ENCODE data around the gene PIGB. TPM values are rescaled to one million over a fixed set of nuclear protein-coding genes. Genes with fewer than 3 reads are reported as not detected.

The PIGB gene
- total and polyA plus RNA-seq, 2 of the 13 experiments (the other 11 are each of a cell fraction or from before 2014, with no cell fraction given): 14.5 to 19.1 TPM

DNA sequence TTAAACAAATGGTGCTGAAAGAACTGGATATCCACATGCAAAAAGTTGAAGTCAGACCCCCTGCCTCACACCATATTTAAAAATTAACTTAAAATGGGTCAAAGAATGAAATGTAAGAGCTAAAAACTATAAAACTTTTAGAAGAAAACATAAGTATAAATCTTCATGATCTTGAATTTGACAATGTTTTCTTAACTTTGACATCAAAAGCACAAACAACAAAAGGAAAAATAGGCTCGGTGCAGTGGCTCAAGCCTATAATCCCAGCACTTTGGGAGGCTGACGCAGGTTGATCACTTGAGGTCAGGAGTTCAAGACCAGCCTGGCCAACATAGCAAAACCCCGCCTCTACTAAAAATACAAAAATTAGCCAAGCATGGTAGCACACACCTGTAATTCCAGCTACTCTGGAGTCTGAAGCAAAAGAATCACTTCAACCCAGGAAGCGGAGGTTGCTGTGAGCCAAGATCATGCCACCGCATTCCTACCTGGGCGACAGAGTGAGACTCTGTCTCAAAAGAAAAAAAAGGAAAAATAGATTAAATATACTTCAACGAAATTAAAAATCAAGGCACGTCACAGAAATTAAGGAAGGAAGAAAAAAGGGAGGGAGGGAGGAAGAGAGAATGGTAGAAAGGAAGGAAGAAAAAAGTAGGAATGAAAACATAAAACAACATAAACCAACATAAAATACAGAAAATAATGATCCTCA, 30.9 kb upstream of the PIGB start:
- peak overlapping the region; percentile 92; the same call in 1 of the 2 replicates for H3K4me2 ChIP-seq (ENCODE audit: low read depth, low read length)
- H3K27ac ChIP-seq (ENCODE audit: extremely low read length, insufficient read depth, low read length): no peak overlapping the region
- POLR2A ChIA-PET: interaction anchor here (1.7 kb wide), 1 partner anchor 31 kb away, joined by 4 read pairs; the partner anchor contains the start of genes PIGB and PIGBOS1

DNA sequence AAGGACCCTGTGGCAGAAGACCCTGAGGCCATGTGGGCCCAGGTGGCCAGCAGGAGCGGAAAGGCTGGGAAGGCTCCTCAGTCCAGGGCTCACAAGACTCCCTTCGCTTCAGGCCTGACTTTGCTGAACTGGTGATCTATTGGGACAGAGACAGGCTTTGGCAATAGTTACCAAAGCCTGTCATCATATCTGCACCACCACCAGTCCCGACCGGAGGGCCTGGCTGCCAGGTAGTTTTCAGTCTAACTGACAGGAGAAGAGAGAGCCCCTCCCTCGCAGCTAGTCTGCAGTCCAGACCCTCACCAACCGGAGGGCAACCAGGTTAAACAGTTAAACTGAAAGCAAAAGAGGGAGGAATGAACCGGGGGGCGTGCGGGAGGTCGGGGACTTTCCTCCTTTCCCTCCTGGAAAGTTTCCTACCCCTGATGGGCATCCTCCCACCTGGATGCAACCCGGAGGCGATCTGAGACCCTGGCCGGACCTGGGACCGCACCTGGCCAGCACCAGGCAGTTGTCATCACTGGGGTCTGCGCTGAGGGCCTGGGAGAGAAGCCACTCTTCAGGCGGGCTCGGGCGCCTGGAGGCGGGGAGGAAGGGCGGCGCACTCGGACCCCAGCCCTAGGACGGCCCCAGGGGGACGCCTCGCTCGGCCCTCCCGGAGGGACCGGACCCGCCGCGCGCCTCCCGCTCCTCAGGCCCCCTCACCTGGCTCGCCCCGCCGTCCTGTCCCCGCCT, 29.8 kb upstream of the PIGB start:
- Histone ChIP-seq H2AFZ (ENCODE audit: low read length) (no peak overlapping the region), H3K4me3 (replicated peaks in 1 of 3; ENCODE audit: insufficient read depth in 1 of 3, low read depth in 2 of 3, low read length in 3 of 3) (peak overlapping the region; percentile 80 to 82 (median 81)), H3K36me3 (replicated peaks in 1 of 2; ENCODE audit: control insufficient read depth in 1 of 2, insufficient read depth in 2 of 2, low read length in 2 of 2) (no peaks in the 10 kb centered on the region), H3K9ac (ENCODE audit: insufficient read depth, low read depth, low read length) (peak overlapping the region; percentile 72), H3K4me2 (ENCODE audit: low read depth, low read length) (peak overlapping the region; percentile 92), H3K4me1 (ENCODE audit: insufficient read depth, low read length) (peaks cover 16% of the 10 kb centered on the region), H3K27me3 (ENCODE audit: control insufficient read depth in 1 of 2, insufficient read depth in 2 of 2, low read length in 2 of 2) (no peaks in the 10 kb centered on the region; a peak in 1 of 5 replicates), H3K79me2 (ENCODE audit: insufficient read depth, low read length) (no peaks in the 10 kb centered on the region), H4K20me1 (ENCODE audit: insufficient read depth, low read length) (no peaks in the 10 kb centered on the region), H3K27ac (ENCODE audit: extremely low read length, insufficient read depth, low read length) (peak overlapping the region; percentile 62), H3K9me3 (ENCODE audit: low read length) (no peaks in the 10 kb centered on the region)
- POLR2A ChIA-PET: interaction anchor here (1.7 kb wide), 1 partner anchor 30 kb away, joined by 4 read pairs; the partner anchor contains the start of genes PIGB and PIGBOS1
- CTCF ChIA-PET (ENCODE audit: low intra/inter-chr PET ratio, low total read pairs): interaction anchor here (1.1 to 3.6 kb wide), 2 partner anchors 68 to 71 kb away, joined by 3 to 66 read pairs; no protein-coding TSS in a partner anchor
- intact Hi-C loops (cut with micrococcal nuclease; ENCODE audit: unreplicated experiment): no loop called here
- ATAC-seq: peak; percentile 59
- peak; percentile 21 for DNase-seq (ENCODE audit: low spot score)
- 6% methylated on average over 9 of the region's 37 CpGs for WGBS (ENCODE audit: low lambda C conversion rate)
- no peak for FAIRE-seq
- in situ Hi-C loops (cut with HindIII; ENCODE audit: extremely low pct_ligation_motif_present, low pct_unique_long_range_greater_than_20kb): no loop called here
- BruUV-seq (replicated peaks): no TSS peak
- no peak for TF ChIP-seq DMTF1 (CRISPR knock-in tag; IDR thresholded peaks at IDR 0.05)
- TF ChIP-seq, protein P1, sequence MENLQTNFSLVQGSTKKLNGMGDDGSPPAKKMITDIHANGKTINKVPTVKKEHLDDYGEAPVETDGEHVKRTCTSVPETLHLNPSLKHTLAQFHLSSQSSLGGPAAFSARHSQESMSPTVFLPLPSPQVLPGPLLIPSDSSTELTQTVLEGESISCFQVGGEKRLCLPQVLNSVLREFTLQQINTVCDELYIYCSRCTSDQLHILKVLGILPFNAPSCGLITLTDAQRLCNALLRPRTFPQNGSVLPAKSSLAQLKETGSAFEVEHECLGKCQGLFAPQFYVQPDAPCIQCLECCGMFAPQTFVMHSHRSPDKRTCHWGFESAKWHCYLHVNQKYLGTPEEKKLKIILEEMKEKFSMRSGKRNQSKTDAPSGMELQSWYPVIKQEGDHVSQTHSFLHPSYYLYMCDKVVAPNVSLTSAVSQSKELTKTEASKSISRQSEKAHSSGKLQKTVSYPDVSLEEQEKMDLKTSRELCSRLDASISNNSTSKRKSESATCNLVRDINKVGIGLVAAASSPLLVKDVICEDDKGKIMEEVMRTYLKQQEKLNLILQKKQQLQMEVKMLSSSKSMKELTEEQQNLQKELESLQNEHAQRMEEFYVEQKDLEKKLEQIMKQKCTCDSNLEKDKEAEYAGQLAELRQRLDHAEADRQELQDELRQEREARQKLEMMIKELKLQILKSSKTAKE (CRISPR knock-in tag; IDR thresholded peaks at IDR 0.05; ENCODE audit: borderline replicate concordance): no peak
- TF ChIP-seq NFATC3 (CRISPR knock-in tag; IDR thresholded peaks at IDR 0.05): no peak
- TF ChIP-seq NR2C2 (CRISPR knock-in tag; IDR thresholded peaks at IDR 0.05; ENCODE audit: borderline replicate concordance): no peak
- no peak for TF ChIP-seq TERF1 (CRISPR knock-in tag; IDR thresholded peaks at IDR 0.05)
- TF ChIP-seq ELF1 (CRISPR knock-in tag; IDR thresholded peaks at IDR 0.05): no peak
- TF ChIP-seq THAP7 (CRISPR knock-in tag; IDR thresholded peaks at IDR 0.05): no peak

More for the DNA sequence above, 30.9 kb upstream of the PIGB start:
- 93% methylated on average over 8 of the region's 8 CpGs for WGBS (ENCODE audit: low lambda C conversion rate)
- TSS peak; percentile 52 for BruUV-seq (replicated peaks)
- ATAC-seq (no peak), FAIRE-seq (no peak), DNase-seq (ENCODE audit: low spot score) (no peak)
- H3K36me3 ChIP-seq (replicated peaks in 1 of 2; ENCODE audit: control insufficient read depth in 1 of 2, insufficient read depth in 2 of 2, low read length in 2 of 2): no peaks in the 10 kb centered on the region
- H2AFZ ChIP-seq (ENCODE audit: low read length): no peak overlapping the region
- H3K79me2 ChIP-seq (ENCODE audit: insufficient read depth, low read length): no peaks in the 10 kb centered on the region
- H3K4me3 ChIP-seq (replicated peaks in 1 of 3; ENCODE audit: insufficient read depth in 1 of 3, low read depth in 2 of 3, low read length in 3 of 3): no peak overlapping the region
- no peaks in the 10 kb centered on the region for H3K9me3 ChIP-seq (ENCODE audit: low read length)
- peaks cover 16% of the 10 kb centered on the region for H3K4me1 ChIP-seq (ENCODE audit: insufficient read depth, low read length)
- intact Hi-C loops (cut with micrococcal nuclease; ENCODE audit: unreplicated experiment) (no loop called here), in situ Hi-C loops (cut with HindIII; ENCODE audit: extremely low pct_ligation_motif_present, low pct_unique_long_range_greater_than_20kb) (no loop called here)
- no peaks in the 10 kb centered on the region; a peak in 1 of 5 replicates for H3K27me3 ChIP-seq (ENCODE audit: control insufficient read depth in 1 of 2, insufficient read depth in 2 of 2, low read length in 2 of 2)
- CTCF ChIA-PET (ENCODE audit: low intra/inter-chr PET ratio, low total read pairs): no interaction called here
- TF ChIP-seq HNRNPUL1 (IDR thresholded peaks at IDR 0.05; ENCODE audit: low read depth, low read length): no peak
- TF ChIP-seq ZNF619 (CRISPR knock-in tag; IDR thresholded peaks at IDR 0.05): no peak
- no peaks in the 10 kb centered on the region for H4K20me1 ChIP-seq (ENCODE audit: insufficient read depth, low read length)
- no peak overlapping the region for H3K9ac ChIP-seq (ENCODE audit: insufficient read depth, low read depth, low read length)

All from HepG2 (cell line).